HL-60 (cell line): ENCODE data around the gene PRDM11.

Source experiments
- DNase-seq, 2 experiments: peaks; one replicate each; pipeline ENCODE4 v3.0.0-alpha.2; 2010 to 2020; ENCODE audit warnings: low read depth in 1 of 2, low spot score in 1 of 2
- H3K27ac ChIP-seq: fragments of 250-450 bp; sonication (Bioruptor Pico); replicated peaks from 2 replicates; pipeline ENCODE4 v1.5.1; 2020; ENCODE audit warnings: mild to moderate bottlenecking, moderate library complexity
- H3K27me3 ChIP-seq: fragments of 250-450 bp; sonication (Bioruptor Pico); 2 replicates; pipeline ENCODE4 v1.5.1; 2021; ENCODE audit warnings: mild to moderate bottlenecking, moderate library complexity; ENCODE audit not compliant: insufficient read depth, poor library complexity, severe bottlenecking
- H3K4me3 ChIP-seq: replicated peaks from 2 replicates; pipeline ENCODE4 v1.5.1; 2011; ENCODE audit warnings: mild to moderate bottlenecking, control low read depth, low read length; ENCODE audit not compliant: insufficient read depth
- CTCF ChIP-seq: IDR thresholded peaks from one replicate; pipeline ENCODE4 v1.5.1; 2011; ENCODE audit warnings: low read length, control low read depth, inconsistent platforms; ENCODE audit not compliant: insufficient read depth
- GABPA ChIP-seq: IDR thresholded peaks from 2 replicates; pipeline ENCODE4 v1.6.1; 2012; ENCODE audit warnings: low read depth
- POLR2AphosphoS5 ChIP-seq: IDR thresholded peaks from 2 replicates; pipeline ENCODE4 v1.6.1; 2012; ENCODE audit warnings: low read depth
- REST ChIP-seq: IDR thresholded peaks from 2 replicates; pipeline ENCODE4 v1.6.1; 2012; ENCODE audit warnings: low read depth; ENCODE audit not compliant: insufficient replicate concordance
- SPI1 ChIP-seq: IDR thresholded peaks from 2 replicates; pipeline ENCODE4 v1.6.1; 2012; ENCODE audit warnings: low read depth, mild to moderate bottlenecking, borderline replicate concordance

PRDM11 gene

GRCh38 chr11:45147017-45147728 is 734 bp downstream of the PRDM11 start:
- H3K27ac ChIP-seq, result peak overlapping the region; percentile 52; the same call in 1 of the 2 replicates
- TF ChIP-seq POLR2AphosphoS5, result peak; percentile 69
- no peak for TF ChIP-seq SPI1

GRCh38 chr11:45147891-45148675 is 1.6 kb downstream of the PRDM11 start:
- TF ChIP-seq REST (no peak), GABPA (no peak), POLR2AphosphoS5 (no peak), CTCF (no peak), SPI1 (no peak)
- no peak for DNase-seq
- Histone ChIP-seq H3K27ac (no peak overlapping the region), H3K27me3 (no peaks in the 10 kb centered on the region), H3K4me3 (no peak overlapping the region; the same call in 1 of the 2 replicates)

More at GRCh38 chr11:45147017-45147728, 734 bp downstream of the PRDM11 start:
- H3K4me3 ChIP-seq, result peak overlapping the region; percentile 57
- peak; percentile 90 to 93 for DNase-seq
- no peaks in the 10 kb centered on the region for H3K27me3 ChIP-seq

- TF ChIP-seq GABPA (no peak), SPI1 (no peak), CTCF (no peak), POLR2AphosphoS5 (no peak), REST (no peak)
- Histone ChIP-seq H3K27me3 (no peaks in the 10 kb centered on the region), H3K4me3 (no peak overlapping the region), H3K27ac (no peak overlapping the region)
- DNase-seq, result no peak
Observed at GRCh38 chr11:45149483-45150056, 3.1 kb downstream of the PRDM11 start.

GRCh38 chr11:45150301-45150700 is 3.9 kb downstream of the PRDM11 start:
- no peak for TF ChIP-seq REST
- TF ChIP-seq GABPA, result no peak
- TF ChIP-seq POLR2AphosphoS5, result no peak
- no peak for TF ChIP-seq CTCF
- no peak for TF ChIP-seq SPI1
- DNase-seq, result no peak
- no peak overlapping the region for H3K27ac ChIP-seq
- no peaks in the 10 kb centered on the region for H3K27me3 ChIP-seq
- H3K4me3 ChIP-seq, result no peak overlapping the region
